ENCODE measurements around the gene LNPEP.

Gene LNPEP

DNA sequence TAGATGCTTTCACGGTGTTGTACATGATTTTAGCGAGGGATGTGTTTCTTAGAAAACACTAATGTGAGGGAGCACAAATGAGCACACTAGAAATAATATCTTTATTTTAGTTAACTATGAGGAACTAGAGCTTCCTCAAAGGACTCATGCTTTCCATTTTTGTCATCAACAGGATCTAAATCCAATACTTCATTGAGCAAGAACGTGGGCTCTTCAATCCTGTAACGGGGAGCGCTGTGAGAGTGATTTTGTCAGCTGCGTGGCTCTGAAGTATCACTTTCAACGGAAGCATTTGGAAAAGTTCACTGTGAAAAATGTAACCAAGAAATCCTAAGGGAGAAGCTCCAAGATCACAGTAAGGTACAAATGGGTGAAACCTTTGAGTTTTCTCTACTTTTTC lies 113.3 kb downstream of the LNPEP start:
- Histone ChIP-seq H3K9ac (ENCODE audit: insufficient read length) (no peak overlapping the region), H3K27ac (no peak overlapping the region), H3K36me3 (ENCODE audit: insufficient read depth, low read length) (no peaks in the 10 kb centered on the region), H3K4me3 (no peak overlapping the region), H3K9me3 (ENCODE audit: low read depth, low read length) (no peaks in the 10 kb centered on the region)
- no peak for DNase-seq (ENCODE audit: low read depth, low spot score)
- TF ChIP-seq EZH2 (IDR thresholded peaks at IDR 0.05) (no peak), POLR2AphosphoS5 (IDR thresholded peaks at IDR 0.05; ENCODE audit: borderline replicate concordance, low read depth, low read length) (no peak), FOXP2 (optimal IDR thresholded peaks at IDR 0.05; ENCODE audit: control extremely low read depth, extremely low read length, insufficient read depth) (no peak)

- H3K4me3 ChIP-seq: no peak overlapping the region
- no peaks in the 10 kb centered on the region for H3K9me3 ChIP-seq (ENCODE audit: low read depth, low read length)
- no peak for DNase-seq (ENCODE audit: low read depth, low spot score)
- H3K36me3 ChIP-seq (ENCODE audit: insufficient read depth, low read length): no peaks in the 10 kb centered on the region
- no peak overlapping the region for H3K27ac ChIP-seq
- H3K9ac ChIP-seq (ENCODE audit: insufficient read length): no peak overlapping the region
- TF ChIP-seq FOXP2 (optimal IDR thresholded peaks at IDR 0.05; ENCODE audit: control extremely low read depth, extremely low read length, insufficient read depth): no peak
- TF ChIP-seq POLR2AphosphoS5 (IDR thresholded peaks at IDR 0.05; ENCODE audit: borderline replicate concordance, low read depth, low read length): no peak
- TF ChIP-seq EZH2 (IDR thresholded peaks at IDR 0.05): no peak
Measured at GRCh38 chr5:97056263-97056662, 120.4 kb downstream of the LNPEP start.

- Histone ChIP-seq H3K9ac (ENCODE audit: insufficient read length) (no peak overlapping the region), H3K27ac (no peak overlapping the region), H3K9me3 (ENCODE audit: low read depth, low read length) (no peaks in the 10 kb centered on the region), H3K4me3 (no peak overlapping the region), H3K36me3 (ENCODE audit: insufficient read depth, low read length) (no peaks in the 10 kb centered on the region)
- DNase-seq (ENCODE audit: low read depth, low spot score): no peak
- no peak for TF ChIP-seq POLR2AphosphoS5 (IDR thresholded peaks at IDR 0.05; ENCODE audit: borderline replicate concordance, low read depth, low read length)
- no peak for TF ChIP-seq EZH2 (IDR thresholded peaks at IDR 0.05)
- TF ChIP-seq FOXP2 (optimal IDR thresholded peaks at IDR 0.05; ENCODE audit: control extremely low read depth, extremely low read length, insufficient read depth): no peak
Measured at GRCh38 chr5:97062046-97062445, 126.2 kb downstream of the LNPEP start.

GRCh38 chr5:97063251-97063650 lies 127.4 kb downstream of the LNPEP start:
- no peak for TF ChIP-seq EZH2 (IDR thresholded peaks at IDR 0.05)
- no peak for TF ChIP-seq FOXP2 (optimal IDR thresholded peaks at IDR 0.05; ENCODE audit: control extremely low read depth, extremely low read length, insufficient read depth)
- TF ChIP-seq POLR2AphosphoS5 (IDR thresholded peaks at IDR 0.05; ENCODE audit: borderline replicate concordance, low read depth, low read length): no peak
- Histone ChIP-seq H3K36me3 (ENCODE audit: insufficient read depth, low read length) (no peaks in the 10 kb centered on the region), H3K27ac (no peak overlapping the region), H3K9ac (ENCODE audit: insufficient read length) (no peak overlapping the region), H3K4me3 (no peak overlapping the region), H3K9me3 (ENCODE audit: low read depth, low read length) (no peaks in the 10 kb centered on the region)
- DNase-seq (ENCODE audit: low read depth, low spot score): no peak

- no peak overlapping the region for H3K27ac ChIP-seq
- no peak overlapping the region for H3K9ac ChIP-seq (ENCODE audit: insufficient read length)
- TF ChIP-seq POLR2AphosphoS5 (IDR thresholded peaks at IDR 0.05; ENCODE audit: borderline replicate concordance, low read depth, low read length) (no peak), FOXP2 (optimal IDR thresholded peaks at IDR 0.05; ENCODE audit: control extremely low read depth, extremely low read length, insufficient read depth) (no peak), EZH2 (IDR thresholded peaks at IDR 0.05) (no peak)
- H3K4me3 ChIP-seq: no peak overlapping the region
- H3K9me3 ChIP-seq (ENCODE audit: low read depth, low read length): no peaks in the 10 kb centered on the region
- no peaks in the 10 kb centered on the region for H3K36me3 ChIP-seq (ENCODE audit: insufficient read depth, low read length)
- DNase-seq (ENCODE audit: low read depth, low spot score): no peak
Measured at GRCh38 chr5:97065475-97065874, 129.6 kb downstream of the LNPEP start.

DNA sequence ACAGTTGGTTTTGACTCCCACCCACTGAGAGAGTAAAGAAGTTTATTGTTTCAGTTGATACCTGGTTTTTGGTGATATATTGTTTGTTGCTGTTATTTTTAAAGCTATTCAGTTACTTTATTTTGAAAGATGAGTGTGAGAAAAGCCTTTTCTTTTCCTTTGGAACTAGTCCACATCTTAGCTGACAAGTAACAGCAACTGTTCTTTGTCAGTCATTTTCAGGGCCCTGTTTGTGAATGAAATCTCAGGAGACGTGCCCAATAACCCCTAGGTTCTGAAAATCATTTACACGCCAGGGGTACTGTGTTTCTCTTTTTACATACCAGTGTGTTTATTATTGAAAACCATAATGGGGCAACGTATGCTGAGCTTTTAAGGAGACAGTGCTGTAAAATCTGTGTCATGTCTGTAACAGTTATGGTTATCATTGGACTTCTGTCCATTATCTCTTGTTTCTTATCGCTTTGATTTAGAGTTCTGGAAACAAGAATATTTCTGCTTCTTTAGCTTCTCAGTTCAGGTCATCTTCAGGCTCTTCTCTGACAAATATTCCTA lies 131.5 kb downstream of the LNPEP start:
- no peaks in the 10 kb centered on the region for H3K9me3 ChIP-seq (ENCODE audit: low read depth, low read length)
- no peaks in the 10 kb centered on the region for H3K36me3 ChIP-seq (ENCODE audit: insufficient read depth, low read length)
- no peak overlapping the region for H3K9ac ChIP-seq (ENCODE audit: insufficient read length)
- H3K4me3 ChIP-seq: no peak overlapping the region
- DNase-seq (ENCODE audit: low read depth, low spot score): no peak
- no peak for TF ChIP-seq EZH2 (IDR thresholded peaks at IDR 0.05)
- no peak for TF ChIP-seq FOXP2 (optimal IDR thresholded peaks at IDR 0.05; ENCODE audit: control extremely low read depth, extremely low read length, insufficient read depth)
- TF ChIP-seq POLR2AphosphoS5 (IDR thresholded peaks at IDR 0.05; ENCODE audit: borderline replicate concordance, low read depth, low read length): no peak
- H3K27ac ChIP-seq: no peak overlapping the region

GRCh38 chr5:97070234-97070633 lies 134.4 kb downstream of the LNPEP start:
- TF ChIP-seq FOXP2 (optimal IDR thresholded peaks at IDR 0.05; ENCODE audit: control extremely low read depth, extremely low read length, insufficient read depth) (no peak), POLR2AphosphoS5 (IDR thresholded peaks at IDR 0.05; ENCODE audit: borderline replicate concordance, low read depth, low read length) (no peak), EZH2 (IDR thresholded peaks at IDR 0.05) (no peak)
- H3K36me3 ChIP-seq (ENCODE audit: insufficient read depth, low read length): no peaks in the 10 kb centered on the region
- H3K9me3 ChIP-seq (ENCODE audit: low read depth, low read length): no peaks in the 10 kb centered on the region
- H3K9ac ChIP-seq (ENCODE audit: insufficient read length): no peak overlapping the region
- DNase-seq (ENCODE audit: low read depth, low spot score): no peak
- no peak overlapping the region for H3K4me3 ChIP-seq
- no peak overlapping the region for H3K27ac ChIP-seq

- Histone ChIP-seq H3K4me3 (no peak overlapping the region), H3K9ac (ENCODE audit: insufficient read length) (no peak overlapping the region), H3K27ac (no peak overlapping the region), H3K9me3 (ENCODE audit: low read depth, low read length) (no peaks in the 10 kb centered on the region), H3K36me3 (ENCODE audit: insufficient read depth, low read length) (no peaks in the 10 kb centered on the region)
- no peak for DNase-seq (ENCODE audit: low read depth, low spot score)
- TF ChIP-seq FOXP2 (optimal IDR thresholded peaks at IDR 0.05; ENCODE audit: control extremely low read depth, extremely low read length, insufficient read depth) (no peak), EZH2 (IDR thresholded peaks at IDR 0.05) (no peak), POLR2AphosphoS5 (IDR thresholded peaks at IDR 0.05; ENCODE audit: borderline replicate concordance, low read depth, low read length) (no peak)
Measured at GRCh38 chr5:97071101-97071500, 135.2 kb downstream of the LNPEP start.

- H3K9ac ChIP-seq (ENCODE audit: insufficient read length): no peak overlapping the region
- no peak overlapping the region for H3K27ac ChIP-seq
- DNase-seq (ENCODE audit: low read depth, low spot score): no peak
- no peaks in the 10 kb centered on the region for H3K36me3 ChIP-seq (ENCODE audit: insufficient read depth, low read length)
- no peaks in the 10 kb centered on the region for H3K9me3 ChIP-seq (ENCODE audit: low read depth, low read length)
- H3K4me3 ChIP-seq: no peak overlapping the region
- TF ChIP-seq POLR2AphosphoS5 (IDR thresholded peaks at IDR 0.05; ENCODE audit: borderline replicate concordance, low read depth, low read length) (no peak), FOXP2 (optimal IDR thresholded peaks at IDR 0.05; ENCODE audit: control extremely low read depth, extremely low read length, insufficient read depth) (no peak)
Measured at GRCh38 chr5:97071993-97072392, 136.1 kb downstream of the LNPEP start.

Measured in SK-N-MC (cell line).